Measurements from ENCODE around the gene WFIKKN2.
"Not testable (repeated sequence)": the region's sequence is repeated elsewhere in the genome, so short reads cannot be mapped to it uniquely, and the experiment has no call there.

WFIKKN2 gene

DNA sequence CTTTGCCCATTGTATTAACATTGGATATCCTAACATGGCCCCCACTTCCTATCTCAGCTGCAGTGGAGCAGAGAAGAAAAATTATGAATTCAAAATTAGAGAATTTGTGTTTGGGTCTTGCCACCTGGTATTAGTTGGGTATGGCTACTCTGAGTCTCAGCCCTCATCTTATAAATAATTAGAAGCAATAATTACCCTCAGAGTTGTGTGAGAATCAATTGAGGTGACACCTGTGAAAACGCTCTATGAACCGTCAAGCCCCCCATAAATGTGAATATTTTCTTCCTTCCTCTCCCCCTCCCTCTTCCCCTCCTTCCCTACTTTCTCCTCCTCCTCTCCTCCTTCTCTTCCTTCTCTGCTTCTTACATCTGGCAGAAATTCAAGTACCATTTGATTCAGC is 39.7 kb downstream of the WFIKKN2 start:
- DNase-seq (ENCODE audit: low read depth in 3 of 3), result no peak

DNA sequence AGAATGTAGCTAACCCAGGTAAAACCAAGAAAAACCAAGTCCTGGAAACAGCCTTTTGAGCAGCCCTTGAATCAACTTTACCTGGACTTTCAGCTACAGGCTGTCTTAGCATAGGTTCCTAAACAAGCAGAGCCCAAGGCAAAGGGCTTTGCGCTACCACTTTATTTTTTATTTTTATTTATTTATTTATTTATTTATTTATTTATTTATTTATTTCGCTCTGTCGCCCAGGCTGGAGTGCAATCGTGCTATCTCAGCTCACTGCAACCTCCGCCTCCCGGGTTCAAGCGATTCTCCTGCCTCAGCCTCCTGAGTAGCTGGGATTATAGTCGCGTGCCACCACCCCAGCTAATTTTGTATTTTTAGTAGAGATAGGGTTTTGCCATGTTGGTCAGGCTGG is 41.7 kb downstream of the WFIKKN2 start:
- DNase-seq (ENCODE audit: low read depth in 3 of 3), result not testable (repeated sequence)

DNA sequence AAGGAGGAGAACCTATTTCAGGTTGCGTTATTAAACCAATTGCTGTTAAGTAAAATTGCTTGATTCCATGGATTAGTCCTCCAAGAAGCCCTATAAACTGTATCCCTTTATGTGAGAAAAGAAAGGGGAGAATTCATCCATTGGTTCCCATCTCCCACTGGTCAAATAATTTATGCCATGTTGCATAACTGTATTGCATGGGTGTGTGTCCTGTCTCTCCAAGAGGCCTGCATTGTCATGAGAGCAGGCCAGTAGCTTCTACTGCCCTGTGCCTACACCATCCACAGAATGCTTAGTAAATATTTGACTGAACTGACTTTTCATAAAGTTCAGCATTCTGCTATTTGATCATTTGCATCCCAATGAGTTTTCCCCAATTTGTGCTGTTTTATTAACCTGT is 42.5 kb downstream of the WFIKKN2 start:
- DNase-seq (ENCODE audit: low read depth in 3 of 3), result no peak

DNA sequence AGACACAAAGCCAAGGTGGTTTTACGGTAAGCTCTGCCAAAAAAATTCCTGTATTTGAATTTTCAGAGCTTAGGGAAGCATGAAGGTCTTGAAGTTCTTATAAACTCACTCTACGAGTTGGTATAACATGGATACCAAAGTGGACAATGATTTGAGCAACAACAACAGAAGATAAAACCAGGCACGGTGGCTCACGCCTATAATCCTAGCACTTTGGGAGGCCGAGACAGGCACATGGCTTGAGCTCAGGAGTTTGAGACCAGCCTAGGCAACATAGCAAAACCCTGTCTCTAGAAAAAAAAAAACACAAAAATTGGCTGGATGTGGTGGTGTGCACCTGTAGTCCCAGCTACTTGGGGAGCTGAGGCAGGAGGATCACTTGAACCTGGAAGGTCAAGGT is 43.7 kb downstream of the WFIKKN2 start:
- DNase-seq (ENCODE audit: low read depth in 3 of 3), result no peak

DNA sequence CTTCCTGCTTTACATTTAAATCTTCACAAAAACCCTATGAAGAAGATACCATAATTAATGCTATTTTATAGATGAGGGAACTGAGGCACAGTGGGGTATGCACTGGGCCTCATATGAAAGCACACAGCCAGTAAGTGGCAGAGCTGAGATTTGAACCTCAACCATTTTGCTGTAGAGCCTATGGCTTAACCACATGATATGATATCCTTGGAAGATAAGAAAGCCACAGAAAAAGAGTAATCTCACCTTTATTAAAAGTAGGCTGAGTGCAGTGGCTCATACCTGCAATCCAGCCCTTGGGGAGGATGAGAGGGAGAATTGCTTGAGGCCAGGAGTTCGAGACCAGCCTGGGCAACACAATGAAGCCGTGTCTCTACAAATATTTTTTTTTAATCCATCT is 45.8 kb downstream of the WFIKKN2 start:
- no peak for DNase-seq (ENCODE audit: low read depth in 3 of 3)

DNA sequence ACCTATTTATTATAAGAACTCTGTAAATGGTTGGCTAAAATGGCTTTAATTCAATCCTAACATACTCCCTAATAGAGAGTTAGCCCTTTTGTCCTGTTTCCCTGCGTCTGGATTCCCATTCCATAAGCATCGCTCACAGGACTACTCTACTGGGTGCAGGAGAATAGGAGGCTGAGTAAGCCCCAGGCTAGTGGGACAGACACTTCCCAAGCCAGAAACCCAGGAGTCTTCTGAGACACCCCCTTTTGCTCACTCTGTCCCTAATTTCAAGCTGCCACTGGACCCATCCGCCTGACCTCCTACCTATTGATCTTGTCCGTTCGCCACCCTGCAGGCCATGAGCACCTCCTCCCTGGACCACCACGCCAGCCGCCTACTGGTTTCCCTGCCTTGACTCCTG is 47.5 kb downstream of the WFIKKN2 start:
- no peak for DNase-seq (ENCODE audit: low read depth in 3 of 3)

DNA sequence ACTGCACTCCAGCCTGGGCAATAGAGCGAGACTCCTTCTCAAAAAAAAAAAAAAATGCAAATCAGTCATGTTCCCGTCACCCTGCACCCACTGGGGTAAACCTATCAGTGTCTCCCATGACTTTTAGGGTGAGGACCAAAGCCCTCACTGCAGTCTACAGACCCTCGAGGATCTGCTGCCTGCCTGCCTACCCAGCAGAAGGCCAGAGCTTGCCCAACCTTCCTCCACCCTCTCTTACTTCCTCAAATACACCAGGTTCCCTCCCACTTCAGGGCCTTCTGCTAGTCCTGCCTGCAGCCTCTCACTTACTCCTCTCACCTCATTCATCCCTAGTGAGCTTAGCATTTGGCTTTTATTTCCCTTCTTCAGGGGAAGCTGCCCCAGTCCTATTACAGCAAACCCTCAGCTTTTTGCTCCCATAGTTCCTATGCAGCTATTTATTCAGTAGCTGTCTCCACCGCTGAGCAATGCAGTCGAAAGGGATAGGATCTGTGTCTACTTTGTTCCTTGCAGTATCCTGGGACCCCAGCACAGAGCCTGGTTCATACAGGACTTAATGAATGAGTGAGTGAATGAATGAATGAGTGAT is 48.6 kb downstream of the WFIKKN2 start:
- DNase-seq (ENCODE audit: low read depth in 3 of 3), result no peak

DNA sequence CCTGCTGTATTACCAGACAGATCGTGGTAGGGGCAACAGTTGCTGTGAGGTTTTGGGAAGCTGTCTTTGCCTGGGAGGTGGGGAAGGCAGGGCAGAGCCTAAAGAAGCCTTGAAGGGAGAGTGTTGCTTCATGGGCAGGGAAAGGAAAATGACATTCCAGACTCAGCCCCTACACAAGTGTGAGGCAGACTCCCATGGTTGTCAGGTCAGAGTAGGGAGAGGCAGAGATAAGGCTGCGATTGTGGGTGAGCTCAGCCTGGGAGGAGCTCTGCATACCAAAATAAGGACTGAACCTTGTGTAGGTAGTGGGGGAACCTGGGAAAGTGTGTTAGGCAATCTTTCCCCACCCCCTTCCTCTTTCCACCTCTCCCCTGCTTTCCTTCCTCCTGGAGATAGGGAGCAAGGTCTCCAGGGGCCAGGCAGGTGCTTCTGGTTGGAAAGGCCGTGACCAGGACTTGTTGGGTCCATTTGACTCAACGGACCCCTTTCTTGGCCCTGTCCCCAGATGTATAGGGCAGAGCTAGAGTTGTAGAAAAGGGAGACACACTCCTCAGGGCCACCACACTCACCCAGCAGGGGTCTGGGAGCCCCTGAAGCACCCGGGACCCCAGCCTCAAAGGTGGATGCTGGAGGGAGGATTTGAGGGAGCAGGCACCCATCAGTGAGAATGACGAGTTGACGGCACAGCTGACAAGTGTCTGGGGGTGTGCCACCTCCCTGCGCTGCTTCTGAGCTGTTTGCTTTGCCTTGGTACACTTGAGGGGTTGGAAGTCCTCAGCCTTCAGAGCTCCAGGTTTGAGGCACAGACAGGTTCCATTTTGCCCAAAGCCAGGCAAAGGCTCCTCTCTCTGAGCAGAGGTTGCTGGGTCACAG is 49.3 kb downstream of the WFIKKN2 start:
- no peak for DNase-seq (ENCODE audit: low read depth in 3 of 3)

DNA sequence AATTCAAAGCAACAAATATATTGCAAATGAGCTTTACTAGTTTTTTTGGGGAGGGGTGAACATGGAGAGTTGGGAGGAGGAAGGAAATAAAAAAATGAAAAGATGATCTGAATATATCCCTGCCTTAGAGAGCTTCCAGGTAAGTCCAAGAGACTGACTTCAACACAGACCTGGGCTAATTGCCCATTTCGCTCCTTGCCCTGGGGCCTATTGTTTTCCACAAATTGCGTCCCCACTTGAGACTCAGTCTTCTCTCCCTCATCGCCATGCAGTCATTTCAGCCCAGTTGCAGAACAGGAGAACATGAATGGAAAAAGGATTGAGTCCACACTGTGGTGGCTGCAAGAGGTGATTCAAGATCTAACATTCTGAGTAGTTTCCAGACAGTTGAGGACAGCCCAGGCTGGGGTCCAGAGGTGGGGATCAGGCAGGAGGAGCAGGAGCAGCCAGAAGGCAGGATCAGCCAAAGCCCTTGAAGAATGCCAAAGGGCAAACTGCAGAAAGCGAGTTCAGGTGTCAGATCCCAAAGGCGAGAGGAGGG is 52.4 kb downstream of the WFIKKN2 start:
- no peak for DNase-seq (ENCODE audit: low read depth in 3 of 3)

DNA sequence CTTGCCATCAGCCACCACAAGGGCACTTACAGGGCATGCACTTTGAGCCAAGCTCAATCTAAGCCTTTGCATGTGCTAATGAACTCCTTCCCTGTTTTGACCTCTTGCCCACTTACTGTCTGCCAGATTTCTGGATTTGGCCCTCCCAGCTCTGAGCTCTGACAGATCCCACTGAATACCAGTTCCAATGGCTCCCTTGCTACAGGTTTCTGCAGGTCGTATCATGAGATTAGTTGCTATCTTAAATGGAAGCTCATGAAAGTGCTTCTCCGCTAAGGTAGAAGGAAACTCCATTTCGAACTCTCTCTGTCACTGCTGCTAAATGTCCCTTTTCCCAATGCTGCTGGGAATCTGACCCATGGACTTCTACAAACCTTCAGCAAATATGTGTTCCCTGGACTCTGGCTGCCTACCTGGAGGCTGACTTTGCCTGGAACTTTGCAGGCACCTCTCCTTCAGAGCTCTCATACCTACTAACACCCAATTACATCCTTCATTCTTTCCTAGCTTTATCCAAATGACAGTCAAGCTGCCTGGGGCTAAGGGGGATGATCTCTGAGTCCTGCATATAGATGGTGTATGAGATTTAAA is 54.2 kb downstream of the WFIKKN2 start:
- no peak for DNase-seq (ENCODE audit: low read depth in 3 of 3)

DNA sequence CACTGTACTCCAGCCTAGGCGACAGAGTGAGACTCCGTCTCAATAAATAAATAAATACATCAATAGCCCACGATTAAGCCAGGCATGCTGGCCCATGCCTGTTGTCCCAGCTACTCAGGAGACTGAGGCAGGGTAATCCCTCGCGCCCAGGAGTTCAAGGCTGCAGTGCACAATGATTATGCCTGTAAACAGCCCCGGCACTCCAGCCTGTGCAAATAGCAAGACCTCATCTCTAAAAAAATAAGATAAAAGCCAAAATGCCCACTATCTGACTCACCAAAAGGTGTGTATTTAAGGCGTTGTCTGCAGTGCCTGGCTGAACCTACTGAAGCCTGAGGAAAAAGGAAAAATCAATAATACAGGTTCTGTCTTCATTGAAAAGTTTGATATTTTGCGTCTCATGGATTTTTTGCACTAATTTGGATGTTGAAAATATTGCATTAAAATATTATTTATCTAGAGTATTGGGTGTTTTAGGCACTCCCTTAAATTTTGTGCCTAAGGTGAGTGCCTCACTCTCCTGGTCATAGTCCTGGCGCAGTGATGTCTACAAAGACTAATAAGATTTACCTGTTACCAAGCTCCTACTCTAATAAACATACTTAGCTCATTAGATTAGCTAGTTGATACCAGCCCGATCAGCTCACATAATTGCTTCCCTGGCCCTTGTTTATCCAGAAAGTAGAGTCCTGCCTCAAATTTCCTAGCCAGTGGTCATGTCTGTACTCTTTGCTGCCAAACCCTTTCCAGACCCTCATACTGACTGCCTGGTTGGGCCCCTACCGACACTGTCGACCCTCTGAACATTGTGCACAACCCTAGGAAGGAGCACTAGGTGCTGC is 55.5 kb downstream of the WFIKKN2 start:
- no peak for DNase-seq (ENCODE audit: low read depth in 3 of 3)

DNA sequence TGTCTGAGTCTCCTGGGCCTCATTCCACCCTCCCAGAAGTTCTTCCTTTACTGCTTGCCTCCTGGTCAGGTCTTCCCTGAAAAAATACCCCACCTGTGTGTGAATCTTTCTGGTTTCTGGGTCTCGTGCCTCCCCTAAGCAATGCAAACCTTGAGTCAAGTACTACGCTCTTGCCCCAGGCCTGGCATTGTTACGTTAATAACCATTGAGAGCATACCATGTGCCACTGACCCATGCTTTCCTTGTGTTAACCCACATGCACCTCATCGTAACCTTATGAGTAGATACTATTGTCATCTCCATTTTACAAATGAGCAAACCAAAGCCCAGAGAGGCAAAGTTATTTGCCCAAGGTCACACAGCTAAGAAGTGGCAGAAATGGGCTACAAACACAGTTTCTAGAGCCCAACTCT is 56.2 kb downstream of the WFIKKN2 start:
- no peak for DNase-seq (ENCODE audit: low read depth in 3 of 3)

All from stimulated activated CD4-positive, alpha-beta T cell treated with anti-CD3 and anti-CD28 coated beads, TNF-alpha, amount 100 ng/mL, for 4 hours (primary cell).